GM12874 (cell line): ENCODE data around the gene INPP5D.

Experiments used
- TF ChIP-seq, protein P1 (sequence below): IDR thresholded peaks from 2 replicates; pipeline ENCODE4 v1.5.1; 2011; ENCODE audit warnings: low read depth, mild to moderate bottlenecking, control low read depth, low read length, moderate library complexity; ENCODE audit not compliant: insufficient read depth

INPP5D gene

DNA sequence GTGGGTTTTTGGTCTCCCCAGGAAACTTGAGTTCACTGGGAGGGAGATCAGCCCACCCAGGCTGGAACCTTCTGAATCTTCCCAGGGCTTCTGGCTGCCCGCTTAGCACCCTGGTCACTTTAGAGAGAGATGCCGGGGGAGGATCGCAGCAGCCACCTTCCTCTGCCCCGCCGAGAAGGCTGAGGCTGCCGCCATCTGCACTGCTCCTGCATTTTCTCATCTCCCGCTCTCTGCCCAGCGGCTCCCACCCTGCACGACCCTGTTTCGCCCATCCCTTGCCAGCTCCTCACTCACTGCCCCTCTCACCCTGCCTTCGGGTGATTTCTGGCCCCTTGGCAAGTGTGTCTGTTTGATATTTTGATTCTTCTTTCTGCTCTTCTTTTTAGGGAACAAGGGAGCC is 108.8 kb downstream of the INPP5D start:
- TF ChIP-seq, protein P1, sequence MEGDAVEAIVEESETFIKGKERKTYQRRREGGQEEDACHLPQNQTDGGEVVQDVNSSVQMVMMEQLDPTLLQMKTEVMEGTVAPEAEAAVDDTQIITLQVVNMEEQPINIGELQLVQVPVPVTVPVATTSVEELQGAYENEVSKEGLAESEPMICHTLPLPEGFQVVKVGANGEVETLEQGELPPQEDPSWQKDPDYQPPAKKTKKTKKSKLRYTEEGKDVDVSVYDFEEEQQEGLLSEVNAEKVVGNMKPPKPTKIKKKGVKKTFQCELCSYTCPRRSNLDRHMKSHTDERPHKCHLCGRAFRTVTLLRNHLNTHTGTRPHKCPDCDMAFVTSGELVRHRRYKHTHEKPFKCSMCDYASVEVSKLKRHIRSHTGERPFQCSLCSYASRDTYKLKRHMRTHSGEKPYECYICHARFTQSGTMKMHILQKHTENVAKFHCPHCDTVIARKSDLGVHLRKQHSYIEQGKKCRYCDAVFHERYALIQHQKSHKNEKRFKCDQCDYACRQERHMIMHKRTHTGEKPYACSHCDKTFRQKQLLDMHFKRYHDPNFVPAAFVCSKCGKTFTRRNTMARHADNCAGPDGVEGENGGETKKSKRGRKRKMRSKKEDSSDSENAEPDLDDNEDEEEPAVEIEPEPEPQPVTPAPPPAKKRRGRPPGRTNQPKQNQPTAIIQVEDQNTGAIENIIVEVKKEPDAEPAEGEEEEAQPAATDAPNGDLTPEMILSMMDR = no peak

GRCh38 chr2:233171344-233171743 is 111.2 kb downstream of the INPP5D start:
- TF ChIP-seq, protein P1 = no peak

GRCh38 chr2:233173115-233173514 is 113.0 kb downstream of the INPP5D start:
- TF ChIP-seq, protein P1 = no peak

- TF ChIP-seq, protein P1 = no peak
Measured at GRCh38 chr2:233174137-233174536, 114.0 kb downstream of the INPP5D start.

DNA sequence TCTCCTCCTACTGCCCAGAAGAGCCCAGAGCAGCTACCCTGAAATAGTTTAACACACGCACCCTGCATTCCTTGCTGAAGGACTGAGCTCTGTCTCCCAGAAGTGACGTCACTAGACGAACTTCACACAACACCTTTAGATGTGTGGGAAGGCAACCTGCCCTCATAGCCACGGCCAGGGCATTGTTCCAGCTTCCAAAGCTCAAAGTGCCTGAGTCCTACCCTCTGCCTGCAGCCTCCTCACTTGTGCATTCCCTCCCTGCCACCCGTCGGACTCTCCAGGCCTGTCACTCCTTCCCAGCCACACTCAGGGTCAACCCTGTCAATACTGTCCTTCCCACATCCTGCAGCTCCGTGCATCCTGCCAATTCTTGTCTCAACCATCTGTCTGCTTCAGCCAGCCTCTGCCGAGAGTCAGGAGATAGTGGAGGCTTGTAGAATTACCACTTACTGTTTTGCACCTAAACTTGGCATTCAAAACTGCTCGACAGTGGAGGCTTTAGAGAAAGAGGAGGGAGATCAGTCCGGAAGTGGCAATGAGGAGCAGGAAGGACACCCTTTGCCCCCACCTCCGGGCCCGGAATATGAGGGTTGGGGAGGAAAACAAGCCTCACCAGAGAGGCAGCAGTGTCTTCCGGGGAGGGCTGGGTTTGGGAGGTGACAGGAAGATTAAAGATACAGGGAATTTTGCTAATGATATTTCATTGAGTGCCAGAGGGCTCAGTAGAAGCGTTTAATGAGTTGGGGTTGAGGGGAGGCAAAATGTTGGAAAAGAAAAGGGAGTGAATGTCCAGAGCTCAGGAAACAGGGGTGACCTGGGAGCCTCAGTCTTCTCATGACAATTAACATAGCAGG is 119.1 kb downstream of the INPP5D start:
- TF ChIP-seq, protein P1 = no peak

DNA sequence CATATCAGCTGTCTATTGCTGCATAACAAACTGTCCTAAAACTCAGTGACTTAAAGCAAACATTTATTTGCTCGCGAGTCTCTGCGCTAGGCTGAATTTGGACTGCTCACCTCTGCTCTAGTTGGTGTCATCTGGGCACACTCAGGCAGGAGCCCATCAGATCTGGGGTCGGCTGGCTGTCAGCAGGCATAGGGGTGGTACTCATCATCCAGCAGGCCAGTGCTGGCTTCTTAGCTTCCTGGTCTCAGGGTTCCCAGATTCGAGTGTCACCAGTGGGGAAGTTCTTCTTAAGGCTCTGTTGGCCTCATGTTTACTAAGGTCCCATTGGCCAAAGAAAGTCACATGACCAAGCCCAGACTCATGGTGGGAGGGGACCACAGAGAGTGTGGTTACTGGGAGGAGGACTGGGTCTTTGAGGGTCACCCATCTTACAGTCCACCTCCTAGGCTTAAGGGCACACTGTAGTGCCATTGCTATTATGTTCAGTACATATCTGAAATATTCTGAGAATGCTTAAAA is 119.8 kb downstream of the INPP5D start:
- TF ChIP-seq, protein P1 = no peak

- TF ChIP-seq, protein P1 = no peak
Measured at GRCh38 chr2:233183869-233184418, 123.8 kb downstream of the INPP5D start.
